ENCODE results near the gene TBC1D16.

DNA sequence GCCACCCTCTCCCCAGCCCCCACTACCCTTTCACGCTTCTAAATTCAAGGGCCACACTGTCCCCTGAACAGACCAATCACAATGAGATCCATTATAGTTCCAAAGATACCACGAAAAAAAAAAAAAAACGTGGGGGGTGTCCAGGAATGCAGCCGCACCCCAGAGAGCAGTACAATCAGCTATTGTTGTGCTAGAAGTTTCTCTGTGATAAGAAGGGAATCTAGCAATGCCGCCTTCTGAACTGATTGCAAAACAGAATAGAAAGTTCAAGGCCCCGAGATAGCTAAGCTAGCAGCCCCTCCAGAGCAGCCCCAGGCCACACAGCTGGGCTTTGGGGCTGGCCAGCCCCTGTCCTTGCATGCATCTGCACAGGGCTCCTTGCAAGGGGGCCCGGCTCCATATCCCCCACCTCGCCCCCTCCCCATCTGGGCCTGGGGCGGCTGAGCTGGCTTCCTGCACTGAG is 109.5 kb downstream of the TBC1D16 start:
- TF ChIP-seq, protein P1, sequence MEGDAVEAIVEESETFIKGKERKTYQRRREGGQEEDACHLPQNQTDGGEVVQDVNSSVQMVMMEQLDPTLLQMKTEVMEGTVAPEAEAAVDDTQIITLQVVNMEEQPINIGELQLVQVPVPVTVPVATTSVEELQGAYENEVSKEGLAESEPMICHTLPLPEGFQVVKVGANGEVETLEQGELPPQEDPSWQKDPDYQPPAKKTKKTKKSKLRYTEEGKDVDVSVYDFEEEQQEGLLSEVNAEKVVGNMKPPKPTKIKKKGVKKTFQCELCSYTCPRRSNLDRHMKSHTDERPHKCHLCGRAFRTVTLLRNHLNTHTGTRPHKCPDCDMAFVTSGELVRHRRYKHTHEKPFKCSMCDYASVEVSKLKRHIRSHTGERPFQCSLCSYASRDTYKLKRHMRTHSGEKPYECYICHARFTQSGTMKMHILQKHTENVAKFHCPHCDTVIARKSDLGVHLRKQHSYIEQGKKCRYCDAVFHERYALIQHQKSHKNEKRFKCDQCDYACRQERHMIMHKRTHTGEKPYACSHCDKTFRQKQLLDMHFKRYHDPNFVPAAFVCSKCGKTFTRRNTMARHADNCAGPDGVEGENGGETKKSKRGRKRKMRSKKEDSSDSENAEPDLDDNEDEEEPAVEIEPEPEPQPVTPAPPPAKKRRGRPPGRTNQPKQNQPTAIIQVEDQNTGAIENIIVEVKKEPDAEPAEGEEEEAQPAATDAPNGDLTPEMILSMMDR (conservative IDR thresholded peaks at IDR 0.05; ENCODE audit: low read length), result no peak
- TF ChIP-seq EZH2phosphoT487 (IDR thresholded peaks at IDR 0.05; ENCODE audit: borderline replicate concordance), result no peak

Data from Loucy (cell line).